WTC11 (cell line): ENCODE results near the gene RASL11A.

Experiments used
- CTCF ChIP-seq: fragments of 200-600 bp; IDR thresholded peaks from 2 replicates; pipeline ENCODE4 v1.8.0; 2022; ENCODE audit warnings: antibody characterized with exemption
- FOXP1 ChIP-seq: sonication (generic); formaldehyde crosslinking; IDR thresholded peaks from 2 replicates; pipeline ENCODE4 v1.8.0; 2022; ENCODE audit warnings: missing genetic modification reagents, mild to moderate bottlenecking, moderate library complexity, borderline replicate concordance
- HMGA2 ChIP-seq: fragments of 250-450 bp; sonication (Bioruptor Pico); IDR thresholded peaks from 2 replicates; pipeline ENCODE4 v1.4.0; 2021; ENCODE audit warnings: mild to moderate bottlenecking, moderate library complexity
- JUN ChIP-seq: sonication (generic); formaldehyde crosslinking; IDR thresholded peaks from 2 replicates; pipeline ENCODE4 v1.8.0; 2023; ENCODE audit warnings: mild to moderate bottlenecking, missing genetic modification reagents
- NFYB ChIP-seq: sonication (generic); formaldehyde crosslinking; conservative IDR thresholded peaks from 2 replicates; pipeline ENCODE4 v1.8.0; 2022; ENCODE audit warnings: low read depth, missing genetic modification reagents
- OVOL2 ChIP-seq: fragments of 250-450 bp; sonication (Bioruptor Pico); IDR thresholded peaks from 2 replicates; pipeline ENCODE4 v1.9.0; 2021; ENCODE audit warnings: mild to moderate bottlenecking, borderline replicate concordance
- PREB ChIP-seq: sonication (generic); formaldehyde crosslinking; IDR thresholded peaks from 2 replicates; pipeline ENCODE4 v1.8.1; 2022; ENCODE audit warnings: mild to moderate bottlenecking, missing genetic modification reagents, moderate library complexity, borderline replicate concordance
- USF2 ChIP-seq: sonication (generic); formaldehyde crosslinking; IDR thresholded peaks from 2 replicates; pipeline ENCODE4 v1.8.1; 2023; ENCODE audit warnings: mild to moderate bottlenecking, missing genetic modification reagents, moderate library complexity
- ZNF121 ChIP-seq: sonication (generic); formaldehyde crosslinking; IDR thresholded peaks from 2 replicates; pipeline ENCODE4 v1.8.0; 2023; ENCODE audit warnings: missing genetic modification reagents

- TF ChIP-seq PREB (CRISPR knock-in tag) (no peak), CTCF (no peak), FOXP1 (no peak), USF2 (CRISPR knock-in tag) (no peak), JUN (no peak), OVOL2 (CRISPR knock-in tag) (no peak), NFYB (CRISPR knock-in tag) (no peak), ZNF121 (CRISPR knock-in tag) (no peak), HMGA2 (no peak)
These were observed 6.4 kb upstream of the RASL11A start for GRCh38 chr13:27264181-27264580.
